K562 (cell line): ENCODE results near the gene OR2Z1. TPM values are rescaled to one million over a fixed set of nuclear protein-coding genes. Genes with fewer than 3 reads are reported as not detected.

Source experiments
- AFF1 ChIP-seq, 2 experiments: fragments of 450-650 bp; IDR thresholded peaks; 2 replicates each; pipeline ENCODE4 v1.6.1; 2018; ENCODE audit warnings: mild to moderate bottlenecking in 2 of 2, low read depth in 1 of 2; ENCODE audit not compliant: partially characterized antibody in 2 of 2
- CBX2 ChIP-seq: fragments of 200-600 bp; sonication (generic); IDR thresholded peaks from one replicate; pipeline ENCODE4 v1.6.1; 2012; ENCODE audit warnings: mild to moderate bottlenecking, low read length, inconsistent platforms; ENCODE audit not compliant: insufficient read depth, poor library complexity, severe bottlenecking
- FIP1L1 ChIP-seq: fragments of 200-400 bp; formaldehyde crosslinking; IDR thresholded peaks from 2 replicates; pipeline ENCODE4 v1.6.1; 2018; ENCODE audit warnings: mild to moderate bottlenecking, low read depth, low read length; ENCODE audit not compliant: poor library complexity, severe bottlenecking
- MGA ChIP-seq: fragments of 450-650 bp; IDR thresholded peaks from 2 replicates; pipeline ENCODE4 v1.6.1; 2016; ENCODE audit warnings: mild to moderate bottlenecking, moderate library complexity
- SP2 ChIP-seq: IDR thresholded peaks from 2 replicates; pipeline ENCODE4 v1.6.1; 2011; ENCODE audit warnings: mild to moderate bottlenecking, low read depth, low read length, moderate library complexity; ENCODE audit not compliant: poor library complexity, severe bottlenecking; ENCODE audit errors: extremely low read depth
- ZBTB49 ChIP-seq: sonication (generic); formaldehyde crosslinking; IDR thresholded peaks from 2 replicates; pipeline ENCODE4 v1.8.0; 2022; ENCODE audit warnings: missing genetic modification reagents, mild to moderate bottlenecking, borderline replicate concordance
- polyA plus RNA-seq, 8 experiments: library from polyadenylated mRNA; depleted of rRNA in 4 of 8; stranded (reverse) in 5 of 8; unstranded in 3 of 8; fragments of >200 nt; fragmentation: Nextera tagmentation in 2 of 8; fragmentation: Illumina TruSeq in 1 of 8; extraction: Ambion mirVana in 2 of 8; extraction: Trizol in 1 of 8; gene quantifications; 2 replicates each; pipeline versions ENCODE4 v1.2.1 to v1.2.3, GENCODE V29; 2011 to 2014; ENCODE audit warnings: inconsistent platforms in 1 of 8, missing spikeins in 1 of 8
- total RNA-seq, 7 experiments: library from RNA; depleted of rRNA in 6 of 7; stranded (reverse); fragments of >200 nt in 6 of 7; fragmentation: Illumina TruSeq in 2 of 7; extraction: Trizol in 2 of 7; gene quantifications; 2 replicates each; pipeline versions ENCODE4 v1.2.1 to v1.2.3, GENCODE V29; 2011 to 2021; ENCODE audit warnings: low replicate concordance in 1 of 7

OR2Z1 gene
- total and polyA plus RNA-seq, 9 of the 15 experiments (the other 6 are each of a cell fraction or from before 2014, with no cell fraction given), result 0.13 TPM; not detected in 8

- TF ChIP-seq MGA (no peak; the same call in 1 of the 2 replicates), SP2 (no peak), CBX2 (no peak), FIP1L1 (no peak), AFF1 (IDR thresholded peaks at IDR 0.05; ENCODE audit: low read depth in 1 of 2, partially characterized antibody in 2 of 2) (no peak), ZBTB49 (CRISPR knock-in tag) (no peak)
Measured at GRCh38 chr19:8688930-8689329, 32.5 kb upstream of the OR2Z1 start (continued).
